Lower leg skin (tissue), 4 donors: ENCODE measurements around the gene ELAC1. TPM values are rescaled to one million over a fixed set of nuclear protein-coding genes. Genes with fewer than 3 reads are reported as not detected.

Source experiments
- DNase-seq, 2 donors: peaks; one replicate each; pipeline ENCODE4 v3.0.0-alpha.2; 2019; ENCODE audit warnings: low spot score in 2 of 2
- H3K4me3 ChIP-seq: fragments of 200-600 bp; sonication (generic); 2 replicates; pipeline ENCODE4 v1.5.1; 2017; ENCODE audit warnings: mild to moderate bottlenecking, low read depth; ENCODE audit not compliant: poor library complexity, severe bottlenecking
- POLR2A ChIP-seq, 2 donors: fragments of 450-650 bp; IDR thresholded peaks; one replicate each; pipeline ENCODE4 v1.6.1; 2016 to 2017; ENCODE audit warnings: antibody characterized with exemption in 2 of 2, mild to moderate bottlenecking in 1 of 2, moderate library complexity in 1 of 2
- WGBS, 2 donors: methylation state at CpG; one replicate each; pipeline ENCODE4 v1.1.5; 2018; 5-methylcytosine and 5-hydroxymethylcytosine counted together
- intact Hi-C: fragments of 100-400 bp; cut with DNase I; formaldehyde crosslinking; loops from one replicate; pipeline ENCODE4 v1.15.0; 2023; ENCODE audit warnings: low total_unique reads
- total RNA-seq, 4 donors: library from RNA; depleted of rRNA; stranded (reverse); fragments of >200 nt; gene quantifications; one replicate each; pipeline ENCODE4 v1.1.0, GENCODE V29; 2016
- TF ChIP-seq, protein P1 (sequence below), 3 donors: fragments of 450-650 bp; IDR thresholded peaks; one replicate each; pipeline ENCODE4 v1.5.1; 2016; ENCODE audit warnings: antibody characterized with exemption in 3 of 3, mild to moderate bottlenecking in 3 of 3, moderate library complexity in 2 of 3

ELAC1 gene, protein sequence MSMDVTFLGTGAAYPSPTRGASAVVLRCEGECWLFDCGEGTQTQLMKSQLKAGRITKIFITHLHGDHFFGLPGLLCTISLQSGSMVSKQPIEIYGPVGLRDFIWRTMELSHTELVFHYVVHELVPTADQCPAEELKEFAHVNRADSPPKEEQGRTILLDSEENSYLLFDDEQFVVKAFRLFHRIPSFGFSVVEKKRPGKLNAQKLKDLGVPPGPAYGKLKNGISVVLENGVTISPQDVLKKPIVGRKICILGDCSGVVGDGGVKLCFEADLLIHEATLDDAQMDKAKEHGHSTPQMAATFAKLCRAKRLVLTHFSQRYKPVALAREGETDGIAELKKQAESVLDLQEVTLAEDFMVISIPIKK
- total RNA-seq = 10 to 100 TPM in 1 of 4 donors, 1 to 10 TPM in 3; 4.1 to 11.6 (median 8.3) TPM

DNA sequence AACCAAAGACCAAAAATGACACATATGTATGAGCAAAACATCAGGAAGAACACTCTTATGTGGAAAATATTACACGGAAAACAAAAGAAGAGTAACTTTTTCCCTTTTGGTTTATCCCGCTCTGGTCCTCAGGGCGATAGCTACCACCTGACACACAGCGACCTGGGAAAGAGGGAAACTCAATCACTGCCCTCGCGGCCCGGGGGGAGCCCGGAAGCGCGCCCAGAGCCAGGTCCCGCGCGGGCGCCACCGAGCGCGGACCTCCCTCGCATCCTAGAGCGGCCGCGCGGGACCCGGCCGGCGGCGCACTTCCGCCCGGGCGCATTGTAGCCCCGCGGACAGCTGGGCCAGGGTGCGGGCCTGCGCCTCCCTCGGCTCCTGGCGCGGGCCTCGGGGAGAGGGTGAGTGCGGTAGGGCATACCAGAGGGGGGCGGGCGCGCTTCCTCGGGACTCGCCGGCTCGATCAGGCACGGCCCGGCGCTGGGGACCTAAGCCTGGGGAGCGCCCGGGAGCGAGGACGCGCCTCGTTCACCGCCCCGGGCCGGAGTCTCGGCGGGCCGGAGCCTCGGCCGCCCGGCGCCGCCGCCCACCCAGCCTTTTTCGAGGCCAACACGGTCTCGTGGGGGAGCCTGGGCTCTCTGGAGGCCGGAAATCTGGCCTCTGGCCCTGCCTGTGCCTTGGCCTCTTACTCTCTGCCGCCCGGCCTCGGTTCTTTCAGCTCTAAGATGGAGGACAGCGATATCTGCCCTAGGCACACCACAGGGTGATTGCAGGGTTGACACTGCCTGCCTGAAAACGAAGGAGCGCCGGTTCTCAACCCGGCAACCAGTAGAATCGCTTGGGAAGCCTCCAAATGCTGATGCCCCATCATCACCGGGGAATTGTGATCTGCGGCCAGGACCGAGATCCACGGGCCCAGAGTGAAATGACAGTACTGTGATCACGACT is at the start of gene ELAC1:
Gene ELAC1, plus strand, starts transcription at position 327 of the 948 bp plus-strand sequence. CDS start 6,365 bp downstream, outside the sequence.
- TF ChIP-seq, protein P1, sequence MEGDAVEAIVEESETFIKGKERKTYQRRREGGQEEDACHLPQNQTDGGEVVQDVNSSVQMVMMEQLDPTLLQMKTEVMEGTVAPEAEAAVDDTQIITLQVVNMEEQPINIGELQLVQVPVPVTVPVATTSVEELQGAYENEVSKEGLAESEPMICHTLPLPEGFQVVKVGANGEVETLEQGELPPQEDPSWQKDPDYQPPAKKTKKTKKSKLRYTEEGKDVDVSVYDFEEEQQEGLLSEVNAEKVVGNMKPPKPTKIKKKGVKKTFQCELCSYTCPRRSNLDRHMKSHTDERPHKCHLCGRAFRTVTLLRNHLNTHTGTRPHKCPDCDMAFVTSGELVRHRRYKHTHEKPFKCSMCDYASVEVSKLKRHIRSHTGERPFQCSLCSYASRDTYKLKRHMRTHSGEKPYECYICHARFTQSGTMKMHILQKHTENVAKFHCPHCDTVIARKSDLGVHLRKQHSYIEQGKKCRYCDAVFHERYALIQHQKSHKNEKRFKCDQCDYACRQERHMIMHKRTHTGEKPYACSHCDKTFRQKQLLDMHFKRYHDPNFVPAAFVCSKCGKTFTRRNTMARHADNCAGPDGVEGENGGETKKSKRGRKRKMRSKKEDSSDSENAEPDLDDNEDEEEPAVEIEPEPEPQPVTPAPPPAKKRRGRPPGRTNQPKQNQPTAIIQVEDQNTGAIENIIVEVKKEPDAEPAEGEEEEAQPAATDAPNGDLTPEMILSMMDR (IDR thresholded peaks at IDR 0.05) = no peak
- peak in 1 of 2 donors; percentile 84 for TF ChIP-seq POLR2A (IDR thresholded peaks at IDR 0.05)
- peak; percentile 52 to 92 for DNase-seq
- intact Hi-C loops = no loop called here
- H3K4me3 ChIP-seq = peak within 1 kb of the TSS; percentile 75
- WGBS, 2 donors = 0 to 1% methylated on average over 35 to 56 of the region's 84 CpGs

DNA sequence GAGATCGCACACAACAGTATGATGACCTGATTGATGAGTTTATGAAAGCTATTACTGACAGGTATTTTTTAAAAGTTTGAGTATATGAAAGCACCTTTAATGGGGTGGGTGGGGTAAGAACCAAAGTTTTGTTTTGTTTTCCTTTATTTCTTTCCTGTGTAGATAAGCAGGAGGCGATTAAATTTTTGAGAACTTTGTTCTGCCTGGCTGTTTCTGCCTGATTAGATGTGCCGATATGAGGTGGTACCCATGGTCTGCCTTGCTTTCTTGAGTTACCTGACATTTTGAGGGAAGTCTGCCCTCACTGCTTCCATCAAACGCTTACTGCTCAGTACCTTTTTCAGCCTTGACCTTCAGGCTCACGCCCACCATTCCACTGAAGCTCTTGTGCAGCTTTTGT is 49.7 kb upstream of the ELAC1 start:
- DNase-seq = no peak
- WGBS, 2 donors = 97 to 99% methylated on average over 5 of the region's 5 CpGs
- TF ChIP-seq POLR2A (IDR thresholded peaks at IDR 0.05) = no peak
- TF ChIP-seq, protein P1 (IDR thresholded peaks at IDR 0.05) = no peak
- intact Hi-C loops = no loop called here
- no peak overlapping the region for H3K4me3 ChIP-seq

DNA sequence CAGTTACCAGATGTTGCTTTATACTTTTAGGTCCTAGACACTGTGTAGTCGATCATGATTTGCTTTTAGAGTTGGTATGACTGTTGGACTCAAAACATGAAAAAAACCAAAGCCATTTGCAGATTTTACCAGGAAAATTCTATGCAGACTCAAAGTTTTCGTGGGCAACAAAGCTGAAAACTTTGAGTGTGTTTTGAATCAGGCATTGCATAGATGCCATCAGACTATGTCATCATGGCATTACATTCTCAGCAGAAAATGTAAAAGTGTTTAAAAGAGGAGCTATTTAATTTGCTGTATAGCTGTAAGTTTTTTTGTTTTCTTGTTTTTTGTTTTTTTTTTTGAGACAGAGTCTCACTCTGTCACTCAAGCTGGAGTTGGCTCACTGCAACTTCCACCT is 43.5 kb upstream of the ELAC1 start:
- 94 to 99% methylated on average over 2 of the region's 2 CpGs for WGBS, 2 donors
- TF ChIP-seq POLR2A (IDR thresholded peaks at IDR 0.05) = no peak
- TF ChIP-seq, protein P1 (IDR thresholded peaks at IDR 0.05) = no peak
- intact Hi-C loops = no loop called here
- DNase-seq = no peak
- H3K4me3 ChIP-seq = no peak overlapping the region

DNA sequence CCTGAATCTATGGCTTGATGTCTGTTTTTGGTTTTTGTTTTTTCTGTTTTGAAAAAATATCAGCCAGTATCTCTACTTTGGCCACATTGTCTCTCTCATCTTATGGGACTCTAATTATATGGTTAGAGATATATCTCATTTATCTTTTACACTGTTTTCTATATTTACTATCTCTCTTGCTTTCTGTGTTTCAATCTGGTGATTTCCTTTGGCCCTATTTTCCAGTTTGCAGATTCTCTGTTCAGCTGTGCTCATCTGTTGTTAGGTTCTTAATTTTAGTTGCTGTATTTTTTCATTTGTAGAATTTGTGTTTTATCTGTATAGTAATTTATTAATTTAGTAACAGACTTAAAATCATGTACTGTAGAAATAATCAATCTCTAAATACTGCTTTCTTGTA is 41.3 kb upstream of the ELAC1 start:
- no peak for DNase-seq
- intact Hi-C loops = no loop called here
- no peak overlapping the region for H3K4me3 ChIP-seq
- TF ChIP-seq, protein P1 (IDR thresholded peaks at IDR 0.05) = no peak
- TF ChIP-seq POLR2A (IDR thresholded peaks at IDR 0.05) = no peak

DNA sequence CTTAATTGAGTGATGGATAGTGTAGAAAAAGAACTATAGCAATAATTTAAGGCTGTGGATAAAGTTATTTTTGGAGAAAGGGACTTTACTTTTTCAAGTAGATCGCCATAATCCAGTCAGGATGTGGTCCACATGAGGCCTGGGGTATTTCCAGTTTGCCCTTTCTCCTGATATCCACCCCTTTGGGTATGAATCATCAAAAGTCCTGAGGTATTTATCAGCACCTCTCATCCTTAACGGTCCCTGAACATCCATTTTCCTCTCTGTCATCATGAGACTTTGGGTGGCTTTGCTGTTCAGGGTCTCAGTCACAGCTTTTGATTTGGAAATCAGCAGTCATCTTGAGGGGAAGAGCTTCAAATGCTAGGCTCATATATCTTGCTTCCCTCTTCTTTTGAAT is 39.3 kb upstream of the ELAC1 start:
- TF ChIP-seq, protein P1 (IDR thresholded peaks at IDR 0.05) = no peak
- no peak for TF ChIP-seq POLR2A (IDR thresholded peaks at IDR 0.05)
- 90% methylated on average over 2 of the region's 2 CpGs for WGBS, 2 donors

More for the DNA sequence above, 39.3 kb upstream of the ELAC1 start:
- no peak overlapping the region for H3K4me3 ChIP-seq
- intact Hi-C loops = no loop called here
- no peak for DNase-seq
